Cardiac fibroblast (primary cell): ENCODE data around the gene BCL11B.
"Not testable (repeated sequence)": the region's sequence is repeated elsewhere in the genome, so short reads cannot be mapped to it uniquely, and the experiment has no call there.

Experiments used
- DNase-seq, 2 donors: peaks; one replicate each; pipeline versions ENCODE4 v3.0.0 to v3.0.0-alpha.2; 2010; ENCODE audit warnings: low read depth in 2 of 2
- H3K4me3 ChIP-seq, 2 donors: replicated peaks in 1 of 2; 1 replicate in 1 of 2; 2 replicates in 1 of 2; pipeline ENCODE4 v1.5.1; 2011; ENCODE audit warnings: low read depth in 2 of 2, low read length in 2 of 2, mild to moderate bottlenecking in 2 of 2, moderate library complexity in 1 of 2
- CTCF ChIP-seq: IDR thresholded peaks from one replicate; pipeline ENCODE4 v1.5.1; 2011; ENCODE audit warnings: low read depth, mild to moderate bottlenecking, low read length, inconsistent platforms

Gene BCL11B

GRCh38 chr14:99187858-99188257 lies 84.1 kb downstream of the BCL11B start:
- TF ChIP-seq CTCF = no peak
- H3K4me3 ChIP-seq = no peak overlapping the region
- no peak for DNase-seq

- H3K4me3 ChIP-seq = no peak overlapping the region
- TF ChIP-seq CTCF = no peak
- no peak for DNase-seq
These were observed 84.9 kb downstream of the BCL11B start for GRCh38 chr14:99186956-99187690.

- not testable (repeated sequence) for DNase-seq, H3K4me3 ChIP-seq
These were observed 85.7 kb downstream of the BCL11B start for GRCh38 chr14:99186336-99186735.

GRCh38 chr14:99185436-99186068 lies 86.4 kb downstream of the BCL11B start:
- no peak overlapping the region for H3K4me3 ChIP-seq
- DNase-seq = no peak
- no peak for TF ChIP-seq CTCF

DNA sequence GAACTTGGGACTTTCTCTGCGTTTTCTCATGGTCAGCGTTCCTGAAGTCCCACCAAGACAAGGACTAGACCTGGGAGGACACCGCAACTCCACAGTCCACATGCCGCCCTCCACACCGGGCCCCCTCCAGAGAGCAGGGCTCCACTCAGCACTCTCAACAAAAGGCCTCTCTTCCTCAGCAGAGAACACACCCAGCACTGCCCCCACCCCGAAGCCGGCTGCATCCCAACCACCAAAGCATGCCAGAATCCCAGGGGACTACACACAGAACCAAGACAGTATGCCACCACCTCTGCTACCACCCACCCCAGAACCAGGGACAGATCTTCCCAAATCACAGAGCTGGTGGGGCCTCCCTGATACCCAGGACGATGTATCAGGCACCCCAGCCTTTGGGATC lies 88.3 kb downstream of the BCL11B start:
- H3K4me3 ChIP-seq = no peak overlapping the region
- no peak for DNase-seq

GRCh38 chr14:99183311-99183710 lies 88.7 kb downstream of the BCL11B start:
- no peak for DNase-seq

More for the DNA sequence above, 88.3 kb downstream of the BCL11B start:
- no peak for TF ChIP-seq CTCF

More at GRCh38 chr14:99183311-99183710, 88.7 kb downstream of the BCL11B start:
- no peak for TF ChIP-seq CTCF
- H3K4me3 ChIP-seq = no peak overlapping the region
